SU-DHL-6 (cell line): Measurements from ENCODE around the gene CTPS2.
"Not testable (repeated sequence)": the region's sequence is repeated elsewhere in the genome, so short reads cannot be mapped to it uniquely, and the experiment has no call there.

Source experiments
- CTCF ChIP-seq: fragments of 200-600 bp; sonication (generic); IDR thresholded peaks from one replicate; pipeline ENCODE4 v1.5.1; 2017; ENCODE audit warnings: antibody characterized with exemption, mild to moderate bottlenecking, low read length, moderate library complexity; ENCODE audit not compliant: insufficient read depth, poor library complexity, severe bottlenecking
- EZH2phosphoT487 ChIP-seq: fragments of 200-600 bp; sonication (generic), shearing (Covaris generic); conservative IDR thresholded peaks from 2 replicates; pipeline ENCODE4 v1.6.1; 2018; ENCODE audit warnings: mild to moderate bottlenecking, antibody characterized with exemption, low read length, moderate library complexity, mixed read lengths

DNA sequence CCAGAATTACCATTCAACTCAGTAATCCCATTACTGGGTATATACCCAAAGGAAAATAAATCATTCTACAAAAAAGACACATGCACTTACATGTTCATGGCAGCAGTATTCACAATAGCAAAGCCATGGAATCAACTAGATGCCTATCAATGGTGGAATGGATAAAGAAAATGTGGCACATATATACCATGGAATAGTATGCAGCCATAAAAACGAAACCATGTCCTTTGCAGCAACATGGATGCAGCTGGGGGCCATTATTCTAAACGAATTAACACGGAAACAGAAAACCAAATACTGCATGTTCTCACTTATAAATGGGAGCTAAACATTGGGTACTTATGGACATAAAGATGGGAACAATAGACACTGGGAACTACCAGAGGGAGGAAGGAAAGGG, 101.8 kb downstream of the CTPS2 start:
- TF ChIP-seq CTCF, EZH2phosphoT487: not testable (repeated sequence)
